B cell (primary cell): Measurements from ENCODE around the gene TNFSF4. TPM values are rescaled to one million over a fixed set of nuclear protein-coding genes. Genes with fewer than 3 reads are reported as not detected.
"Not testable (repeated sequence)": the region's sequence is repeated elsewhere in the genome, so short reads cannot be mapped to it uniquely, and the experiment has no call there.

Experiments used
- ATAC-seq: fragments of 200-7000 bp; cut with Tn5 transposase; one replicate; pipeline ENCODE4 v1.10.0; 2021; ENCODE audit warnings: low read depth, mild to moderate bottlenecking, moderate number of reproducible peaks, moderate library complexity
- CTCF ChIA-PET: fragments of 350-600 bp; sonication (Branson Sonifier 250); formaldehyde crosslinking; loops from one replicate; lab custom pipeline; 2021; ENCODE audit warnings: antibody characterized with exemption, inconsistent platforms; lab: Charles Lee
- POLR2A ChIA-PET: fragments of 350-600 bp; sonication (Branson Sonifier 250); formaldehyde crosslinking; loops from one replicate; lab custom pipeline; 2021; ENCODE audit warnings: antibody characterized with exemption; lab: Charles Lee
- DNase-seq: peaks from one replicate; pipeline ENCODE4 v3.0.0; 2013
- H2AFZ ChIP-seq: 2 replicates; pipeline ENCODE4 v1.6.1; 2012; ENCODE audit warnings: mild to moderate bottlenecking, low read depth, low read length; ENCODE audit not compliant: insufficient read depth, poor library complexity, severe bottlenecking
- H3K27ac ChIP-seq, 2 donors: 1 replicate in 1 of 2; 2 replicates in 1 of 2; pipeline ENCODE4 v1.5.1; 2012 to 2013; ENCODE audit warnings: low read length in 2 of 2, mild to moderate bottlenecking in 2 of 2, moderate library complexity in 1 of 2
- H3K27me3 ChIP-seq, 4 experiments: fragments of 200-600 bp in 1 of 4; sonication (generic) in 1 of 4; replicated peaks in 1 of 4; 1 replicate in 2 of 4; 2 replicates in 2 of 4; pipeline versions ENCODE4 v1.6.1 to v1.7.0; 2013 to 2016; ENCODE audit warnings: low read length in 3 of 4, mild to moderate bottlenecking in 2 of 4, mixed read lengths in 1 of 4, moderate library complexity in 1 of 4; ENCODE audit not compliant: insufficient read depth in 4 of 4, control insufficient read depth in 3 of 4; ENCODE audit errors: control extremely low read depth in 1 of 4
- H3K36me3 ChIP-seq, 2 experiments: replicated peaks in 1 of 2; 1 replicate in 1 of 2; 2 replicates in 1 of 2; pipeline versions ENCODE4 v1.6.1 to v1.7.1; 2013; ENCODE audit warnings: low read length in 1 of 2; ENCODE audit not compliant: insufficient read depth in 2 of 2, control insufficient read depth in 1 of 2; ENCODE audit errors: control extremely low read depth in 1 of 2, extremely low read depth in 1 of 2
- H3K4me1 ChIP-seq, 2 donors: fragments of 200-600 bp in 1 of 2; sonication (generic) in 1 of 2; 1 replicate in 1 of 2; 2 replicates in 1 of 2; pipeline versions ENCODE4 v1.5.1 to v1.6.1; 2013 to 2017; ENCODE audit warnings: low read length in 2 of 2; ENCODE audit not compliant: control insufficient read depth in 2 of 2, insufficient read depth in 2 of 2
- H3K4me2 ChIP-seq: replicated peaks from 2 replicates; pipeline ENCODE3; 2012; ENCODE audit warnings: mild to moderate bottlenecking, low read depth, low read length; ENCODE audit not compliant: poor library complexity, severe bottlenecking
- H3K4me3 ChIP-seq, 5 experiments: fragments of 200-600 bp in 1 of 5; sonication (generic) in 1 of 5; 1 replicate in 3 of 5; 2 replicates in 2 of 5; pipeline versions ENCODE4 v1.5.1 to v1.7.0; 2011 to 2016; ENCODE audit warnings: low read length in 4 of 5, mild to moderate bottlenecking in 4 of 5, low read depth in 2 of 5, control low read depth in 1 of 5, moderate library complexity in 1 of 5; ENCODE audit not compliant: insufficient read depth in 1 of 5; ENCODE audit errors: control extremely low read depth in 1 of 5, extremely low read depth in 1 of 5
- H3K79me2 ChIP-seq: fragments of 200-600 bp; sonication (generic); one replicate; pipeline ENCODE4 v1.6.0; 2016; ENCODE audit warnings: low read length; ENCODE audit not compliant: control insufficient read depth, insufficient read depth
- H3K9ac ChIP-seq: fragments of 200-600 bp; sonication (generic); 2 replicates; pipeline ENCODE4 v1.6.1; 2017; ENCODE audit warnings: mild to moderate bottlenecking, low read length, moderate library complexity
- H3K9me3 ChIP-seq, 3 donors: one replicate each; pipeline versions ENCODE4 v1.6.1 to v1.7.1; 2013; ENCODE audit warnings: low read length in 2 of 3; ENCODE audit not compliant: control insufficient read depth in 2 of 3, insufficient read depth in 1 of 3; ENCODE audit errors: control extremely low read depth in 1 of 3
- H4K20me1 ChIP-seq: 2 replicates; pipeline ENCODE4 v1.6.0; 2012; ENCODE audit warnings: mild to moderate bottlenecking, low read length; ENCODE audit not compliant: insufficient read depth, control insufficient read depth, poor library complexity, severe bottlenecking
- H3K27ac Mint-ChIP-seq: one replicate; pipeline ENCODE4 v1.8.0; 2021; ENCODE audit warnings: mixed read lengths
- H3K27me3 Mint-ChIP-seq: one replicate; pipeline ENCODE4 v1.8.0; 2021; ENCODE audit warnings: mixed read lengths
- H3K4me1 Mint-ChIP-seq: one replicate; pipeline ENCODE4 v1.8.0; 2021; ENCODE audit warnings: mixed read lengths
- H3K4me3 Mint-ChIP-seq: one replicate; pipeline ENCODE4 v1.8.0; 2021; ENCODE audit warnings: mixed read lengths
- H3K9me3 Mint-ChIP-seq: one replicate; pipeline ENCODE4 v1.8.0; 2022; ENCODE audit warnings: mixed read lengths; ENCODE audit not compliant: insufficient read depth
- EZH2 ChIP-seq: IDR thresholded peaks from 2 replicates; pipeline ENCODE4 v1.6.1; 2012; ENCODE audit warnings: borderline replicate concordance, low read depth, mild to moderate bottlenecking, moderate library complexity, low read length; ENCODE audit not compliant: insufficient read depth, poor library complexity, severe bottlenecking
- WGBS: methylation state at CpG from one replicate; pipeline ENCODE4 v1.1.5; 2013; ENCODE audit warnings: missing lambda C conversion rate; ENCODE audit not compliant: insufficient coverage; 5-methylcytosine and 5-hydroxymethylcytosine counted together
- intact Hi-C: fragments of 100-400 bp; cut with micrococcal nuclease; formaldehyde crosslinking; loops from one replicate; pipeline ENCODE4 v1.10.0; 2022
- polyA plus RNA-seq: library from polyadenylated mRNA; depleted of rRNA; stranded (reverse); fragments of >200 nt; gene quantifications from 2 replicates; pipeline ENCODE4 v1.2.3, GENCODE V29; 2012
- total RNA-seq, 2 donors: library from RNA; stranded (reverse); fragments of 120-200 nt in 1 of 2; gene quantifications; 1 replicate in 1 of 2; 2 replicates in 1 of 2; pipeline versions ENCODE4 v1.2.3 to v1.2.4, GENCODE V29; 2013 to 2022
- TF ChIP-seq, protein P1 (sequence below): fragments of 200-600 bp; IDR thresholded peaks from one replicate; pipeline ENCODE4 v1.8.0; 2022; ENCODE audit warnings: antibody characterized with exemption, mild to moderate bottlenecking

Gene TNFSF4
- total and polyA plus RNA-seq, 2 donors (not counting 1 experiment from before 2014, with no cell fraction given) = 1.0 to 1.5 TPM

GRCh38 chr1:173161510-173162221 is 45.5 kb downstream of the TNFSF4 start:
- TF ChIP-seq EZH2 = no peak
- TF ChIP-seq, protein P1, sequence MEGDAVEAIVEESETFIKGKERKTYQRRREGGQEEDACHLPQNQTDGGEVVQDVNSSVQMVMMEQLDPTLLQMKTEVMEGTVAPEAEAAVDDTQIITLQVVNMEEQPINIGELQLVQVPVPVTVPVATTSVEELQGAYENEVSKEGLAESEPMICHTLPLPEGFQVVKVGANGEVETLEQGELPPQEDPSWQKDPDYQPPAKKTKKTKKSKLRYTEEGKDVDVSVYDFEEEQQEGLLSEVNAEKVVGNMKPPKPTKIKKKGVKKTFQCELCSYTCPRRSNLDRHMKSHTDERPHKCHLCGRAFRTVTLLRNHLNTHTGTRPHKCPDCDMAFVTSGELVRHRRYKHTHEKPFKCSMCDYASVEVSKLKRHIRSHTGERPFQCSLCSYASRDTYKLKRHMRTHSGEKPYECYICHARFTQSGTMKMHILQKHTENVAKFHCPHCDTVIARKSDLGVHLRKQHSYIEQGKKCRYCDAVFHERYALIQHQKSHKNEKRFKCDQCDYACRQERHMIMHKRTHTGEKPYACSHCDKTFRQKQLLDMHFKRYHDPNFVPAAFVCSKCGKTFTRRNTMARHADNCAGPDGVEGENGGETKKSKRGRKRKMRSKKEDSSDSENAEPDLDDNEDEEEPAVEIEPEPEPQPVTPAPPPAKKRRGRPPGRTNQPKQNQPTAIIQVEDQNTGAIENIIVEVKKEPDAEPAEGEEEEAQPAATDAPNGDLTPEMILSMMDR = no peak
- DNase-seq (no peak), ATAC-seq (no peak)
- Histone ChIP-seq H3K36me3 (no peaks in the 10 kb centered on the region), H3K27ac (no peak overlapping the region), H3K79me2 (no peaks in the 10 kb centered on the region), H3K4me1 (no peaks in the 10 kb centered on the region), H3K4me3 (no peak overlapping the region), H3K9me3 (no peaks in the 10 kb centered on the region), H4K20me1 (no peaks in the 10 kb centered on the region), H2AFZ (no peak overlapping the region), H3K27me3 (no peaks in the 10 kb centered on the region), H3K9ac (no peak overlapping the region), H3K4me2 (no peak overlapping the region)
- ChIA-PET CTCF (interaction anchor here (1.4 kb wide), 1 partner anchor 421 kb away, joined by 5 read pairs; no protein-coding TSS in a partner anchor), POLR2A (no interaction called here)
- H3K4me1 Mint-ChIP-seq = no peaks in the 10 kb centered on the region
- H3K27ac Mint-ChIP-seq = no peak overlapping the region
- intact Hi-C loops = no loop called here
- no peak overlapping the region for H3K4me3 Mint-ChIP-seq
- no CpG with 5 or more reads among the region's 3 CpGs for WGBS
- H3K27me3 Mint-ChIP-seq = no peaks in the 10 kb centered on the region
- H3K9me3 Mint-ChIP-seq = no peaks in the 10 kb centered on the region

GRCh38 chr1:173153964-173154363 is 53.2 kb downstream of the TNFSF4 start:
- H3K9me3 Mint-ChIP-seq, CTCF ChIA-PET, H3K27ac ChIP-seq, DNase-seq, H3K4me1 Mint-ChIP-seq, H3K79me2 ChIP-seq, intact Hi-C loops, H3K9me3 ChIP-seq, H4K20me1 ChIP-seq, H2AFZ ChIP-seq, H3K4me2 ChIP-seq, H3K9ac ChIP-seq, H3K36me3 ChIP-seq, H3K4me3 ChIP-seq, ATAC-seq, H3K27me3 ChIP-seq, POLR2A ChIA-PET, H3K4me1 ChIP-seq, H3K27ac Mint-ChIP-seq, H3K27me3 Mint-ChIP-seq, H3K4me3 Mint-ChIP-seq: not testable (repeated sequence)
- 80% methylated on average over 9 of the region's 9 CpGs for WGBS
